ENCODE data around the gene MED9.

Gene MED9

DNA sequence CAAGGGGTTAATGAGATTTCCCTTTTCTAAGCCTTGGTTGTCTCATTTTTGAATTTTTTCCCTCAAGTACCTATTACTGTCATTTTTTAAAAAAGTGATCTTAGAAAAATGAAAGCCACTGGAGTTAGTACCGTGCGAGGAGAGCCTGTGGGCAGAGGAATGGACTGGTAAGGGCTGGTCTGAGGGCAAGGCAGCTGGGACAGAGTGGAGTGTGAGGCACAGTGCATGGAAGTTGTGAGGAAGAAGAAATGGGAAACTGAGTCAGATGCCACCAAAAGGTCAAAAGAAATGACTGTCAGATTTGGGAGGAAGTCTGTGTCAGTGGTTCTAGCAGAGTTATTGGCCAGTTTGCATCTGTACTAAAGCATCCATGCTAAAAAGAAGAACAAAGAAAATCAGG lies 11.2 kb downstream of the MED9 start:
- DNase-seq = no peak

DNA sequence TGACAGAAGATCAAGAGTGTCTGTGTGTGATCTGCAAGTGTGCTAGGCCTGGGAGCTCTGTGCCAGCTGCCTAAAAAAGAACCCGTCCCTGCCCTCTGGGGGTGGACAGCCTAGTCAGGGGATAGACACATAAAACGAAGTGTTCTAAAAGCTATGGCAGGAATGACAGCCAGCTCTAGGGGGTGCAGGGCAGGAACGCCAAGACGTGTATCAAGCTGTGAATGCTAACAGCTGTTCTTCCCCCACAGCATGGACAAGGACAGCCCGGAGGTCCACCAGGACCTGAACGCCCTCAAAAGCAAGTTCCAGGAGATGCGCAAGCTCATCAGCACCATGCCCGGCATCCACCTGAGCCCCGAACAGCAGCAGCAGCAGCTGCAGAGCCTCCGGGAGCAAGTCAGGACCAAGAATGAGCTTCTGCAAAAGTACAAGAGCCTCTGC lies 14.3 kb downstream of the MED9 start:
- DNase-seq = no peak

DNA sequence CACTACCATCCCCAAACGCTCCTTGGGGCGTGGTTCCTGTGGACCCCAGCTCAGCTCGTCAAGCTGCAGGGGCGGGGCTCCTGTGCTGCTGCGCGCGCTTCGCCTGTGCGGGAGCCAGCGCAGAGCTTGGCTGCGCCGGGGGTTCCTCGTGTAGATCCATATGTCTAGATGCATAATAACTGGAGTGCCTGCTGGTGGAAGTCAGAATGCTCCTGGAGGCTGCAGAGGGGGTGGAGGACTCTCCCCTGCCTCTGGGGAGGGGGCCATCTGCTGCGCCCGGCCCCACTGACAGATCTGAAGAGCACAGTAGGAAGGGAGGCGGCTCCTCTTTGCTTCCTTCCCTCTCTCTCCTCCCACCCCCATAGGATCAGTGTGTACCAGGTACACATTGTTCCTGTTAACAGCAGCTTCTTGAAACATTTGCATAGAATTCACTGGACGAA lies 14.8 kb downstream of the MED9 start:
- no peak for DNase-seq

DNA sequence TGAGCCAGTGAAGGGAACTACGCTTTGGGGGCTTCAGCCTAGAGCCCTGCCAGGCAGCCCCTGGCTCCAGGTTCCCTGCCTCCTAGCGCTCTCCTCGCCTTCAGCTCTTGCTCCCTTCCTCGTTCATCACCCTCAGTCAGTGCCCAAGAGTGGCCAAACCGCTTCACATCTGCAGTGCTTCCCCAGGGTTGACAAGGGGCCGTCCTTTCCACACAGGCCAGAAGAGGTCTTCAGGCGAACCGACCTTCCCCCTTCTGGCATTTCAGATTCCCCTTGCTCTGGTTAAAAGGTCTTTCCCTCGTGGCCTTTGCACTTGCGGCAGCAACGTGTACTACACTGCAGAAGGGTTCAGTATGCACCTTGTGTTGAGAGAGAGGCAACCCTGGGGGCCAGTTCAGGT lies 15.3 kb downstream of the MED9 start:
- DNase-seq = no peak

DNA sequence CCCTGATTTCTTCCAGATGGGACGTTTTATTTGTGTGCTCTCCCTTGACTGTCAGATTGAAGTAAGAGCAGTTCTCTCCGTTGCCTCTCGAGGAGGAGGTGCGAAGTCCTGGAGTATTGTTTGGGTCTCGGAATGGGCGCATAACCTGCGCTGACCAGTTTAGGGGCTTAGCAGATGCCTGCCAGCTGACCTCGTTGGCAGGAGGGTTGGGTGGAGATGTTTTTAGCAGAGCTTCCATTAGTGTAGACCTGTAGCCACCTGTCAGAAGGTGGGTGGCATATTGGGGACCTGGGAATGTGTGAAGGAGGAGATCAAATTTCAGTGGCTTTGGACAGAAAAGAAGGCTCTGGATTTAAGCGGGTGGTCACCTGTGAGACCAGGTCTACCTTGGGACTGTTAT lies 15.8 kb downstream of the MED9 start:
- DNase-seq = no peak

GRCh38 chr17:17493249-17493985 lies 16.6 kb downstream of the MED9 start:
- DNase-seq = no peak

GRCh38 chr17:17493986-17494466 lies 17.2 kb downstream of the MED9 start:
- no peak for DNase-seq

GRCh38 chr17:17494499-17494869 lies 17.7 kb downstream of the MED9 start:
- no peak for DNase-seq

DNA sequence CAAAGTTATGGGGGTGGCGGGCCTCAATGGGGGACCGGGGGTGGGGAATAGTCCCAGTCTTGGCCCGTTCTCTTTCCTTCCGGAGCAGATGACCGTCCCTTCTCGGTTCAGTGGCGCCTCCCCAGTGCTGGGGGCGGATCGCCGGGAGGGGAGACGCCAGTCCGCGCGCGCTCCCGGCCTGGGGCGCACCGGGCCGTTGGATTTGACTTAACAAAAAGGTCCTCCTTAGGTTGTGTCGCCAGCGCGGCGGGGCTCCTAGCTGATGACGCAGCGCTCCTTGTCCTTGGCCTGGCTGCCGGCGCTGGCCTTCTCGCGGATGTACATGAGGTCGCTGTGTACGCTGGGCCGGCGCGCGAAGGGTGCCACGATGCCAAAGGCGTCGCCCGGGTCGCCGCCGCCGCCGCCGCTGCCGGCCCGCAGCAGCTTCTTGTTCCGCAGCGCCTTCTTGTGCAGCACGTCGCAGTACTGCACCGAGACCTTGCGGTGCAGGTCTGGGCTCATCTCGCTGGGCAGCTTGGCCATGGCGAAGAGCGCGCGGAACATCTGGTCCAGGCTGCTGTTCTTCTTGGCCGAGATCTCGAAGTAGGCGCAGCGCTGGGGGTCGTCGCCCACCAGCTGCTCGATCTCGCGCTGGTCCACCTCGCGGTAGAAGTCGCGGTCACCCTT lies 18.2 kb downstream of the MED9 start:
- DNase-seq = peak; percentile 86

GRCh38 chr17:17495536-17496188 lies 18.9 kb downstream of the MED9 start:
- DNase-seq = peak; percentile 77

GRCh38 chr17:17496189-17497064 lies 19.6 kb downstream of the MED9 start, which contains the start of gene RASD1:
RASD1 (minus strand) TSS chr17:17496395; CDS start chr17:17496181, 214 bp downstream.
- peak; percentile 87 for DNase-seq

GRCh38 chr17:17497065-17497844 lies 20.5 kb downstream of the MED9 start:
- no peak for DNase-seq

DNA sequence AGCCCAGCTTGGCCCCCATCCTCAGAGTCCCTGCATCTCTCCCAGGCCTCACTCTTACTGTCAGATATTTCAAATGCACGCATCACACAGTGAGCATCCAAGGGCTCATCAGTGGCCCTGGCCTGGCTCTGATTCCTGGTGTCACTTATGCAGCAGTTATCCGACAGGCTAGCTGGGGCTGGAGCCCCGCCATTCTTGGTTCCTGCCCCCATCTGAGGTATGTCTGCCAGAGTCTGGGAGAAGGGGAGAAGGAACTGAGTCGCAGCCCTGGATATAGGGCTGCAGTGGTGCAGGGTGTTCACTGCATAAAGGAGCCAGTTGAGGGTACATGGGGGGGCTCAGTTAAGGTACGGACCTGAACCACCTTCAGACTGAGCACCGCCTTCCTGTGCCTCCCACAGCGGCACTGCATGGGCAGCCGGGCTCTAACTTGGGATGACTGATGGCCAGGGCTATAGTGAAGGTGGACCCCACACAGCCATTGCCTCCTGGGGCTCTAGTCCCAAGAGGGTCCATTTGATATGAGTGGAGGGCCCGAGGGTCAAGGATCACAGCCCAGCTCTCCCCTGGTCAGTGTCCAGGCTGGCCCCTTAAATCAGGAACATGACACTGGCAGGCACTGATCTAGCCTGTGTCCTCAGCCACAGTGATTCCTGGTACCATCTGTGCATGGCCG lies 21.2 kb downstream of the MED9 start:
- DNase-seq = no peak

- DNase-seq = no peak
Observed at GRCh38 chr17:17498606-17499301, 22.0 kb downstream of the MED9 start.

DNA sequence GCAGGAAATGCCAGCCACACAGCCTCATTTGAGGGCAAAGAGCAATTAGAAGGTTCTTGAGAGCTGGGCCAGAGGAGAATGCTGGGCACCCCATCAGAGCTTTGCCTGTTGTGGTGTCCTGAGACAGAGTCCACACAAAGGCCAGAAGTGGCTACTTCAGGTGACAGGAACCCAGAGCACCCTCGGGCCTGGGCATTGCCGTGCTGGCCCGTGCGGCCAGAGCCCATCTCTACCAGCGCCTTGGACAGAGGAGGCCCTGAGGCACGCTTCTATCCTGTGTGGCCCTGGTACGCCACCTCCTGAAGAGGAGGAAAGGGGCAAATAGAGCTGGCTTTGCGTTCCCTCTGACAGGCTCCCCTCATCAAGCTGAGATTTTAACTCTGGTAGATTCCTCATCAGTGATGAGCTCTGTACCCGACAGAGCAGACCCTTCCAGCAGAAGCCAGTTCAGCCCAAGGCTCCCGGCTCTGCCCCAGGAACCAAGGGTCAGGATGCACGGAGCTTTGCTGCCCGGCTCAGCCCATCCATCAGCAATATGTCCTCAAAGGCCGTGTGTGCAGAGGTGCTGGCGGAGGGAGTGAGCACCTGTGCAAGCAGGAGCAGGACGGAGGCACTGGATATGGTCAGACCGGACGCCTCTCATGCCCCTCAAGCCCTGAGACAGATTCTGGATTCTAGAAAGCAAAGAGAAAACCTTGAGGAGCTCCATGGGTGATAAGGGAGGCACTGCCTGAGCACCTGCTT lies 22.8 kb downstream of the MED9 start:
- no peak for DNase-seq

- DNase-seq = no peak
Observed at GRCh38 chr17:17500999-17501605, 24.3 kb downstream of the MED9 start.

DNA sequence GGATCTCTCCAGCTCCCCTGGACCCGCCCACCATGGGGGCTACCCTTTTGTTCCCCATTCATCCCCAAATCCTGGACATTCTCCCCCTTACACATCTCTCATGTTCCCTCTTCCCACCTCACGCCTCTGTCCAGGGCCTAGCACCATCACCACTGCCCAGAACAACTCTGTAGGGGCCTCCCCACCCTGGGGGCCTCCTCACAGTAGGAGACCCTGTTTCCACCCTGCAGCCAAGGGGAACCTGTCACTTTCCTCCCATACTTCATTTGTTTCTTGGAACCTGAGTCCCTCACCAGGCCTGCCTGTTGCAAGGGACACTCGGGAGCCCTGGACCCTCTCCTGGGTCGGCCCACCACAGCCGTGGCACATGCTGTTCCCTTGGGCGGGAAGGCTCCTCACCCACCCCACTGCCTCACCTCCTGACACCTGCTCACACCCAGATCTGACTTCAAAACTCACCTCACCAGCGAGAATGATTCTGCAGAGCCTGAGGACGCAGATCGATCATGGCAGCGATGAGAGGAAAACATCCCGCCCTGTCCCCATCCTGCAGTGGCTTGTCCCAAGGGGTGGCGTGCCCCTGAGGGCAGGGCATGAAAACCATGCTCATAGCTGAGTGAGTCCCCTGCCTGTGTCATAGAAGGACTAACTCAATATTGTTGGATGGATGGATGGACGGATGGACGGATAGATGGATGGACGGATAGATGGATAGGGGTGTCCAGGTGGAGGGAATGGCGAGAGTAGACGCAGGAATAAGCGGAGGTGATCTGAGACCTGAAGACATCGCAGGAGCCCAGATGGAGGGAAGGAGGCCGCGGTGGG lies 26.2 kb downstream of the MED9 start:
- no peak for DNase-seq

- no peak for DNase-seq
Observed at GRCh38 chr17:17503566-17504130, 26.8 kb downstream of the MED9 start.
